SK-N-SH (cell line): ENCODE data around the gene CASKIN1. TPM values are rescaled to one million over a fixed set of nuclear protein-coding genes. Genes with fewer than 3 reads are reported as not detected.

Source experiments
- CTCF ChIA-PET: fragments of 300-600, 350-600 bp; formaldehyde crosslinking; extraction: SDS; loops from one replicate; lab custom pipeline; 2021; lab: Yijun Ruan, JAX
- POLR2A ChIA-PET: fragments of 350-600 bp; sonication (Branson Sonifier 250); formaldehyde crosslinking; extraction: SDS; loops from one replicate; lab custom pipeline; 2020; ENCODE audit warnings: antibody characterized with exemption, inconsistent platforms; lab: Yijun Ruan, JAX
- DNase-seq: peaks from one replicate; pipeline ENCODE4 v3.0.0; 2012
- H2AFZ ChIP-seq: fragments of 200-600 bp; sonication (generic); 2 replicates; pipeline ENCODE4 v1.8.1; 2016; ENCODE audit warnings: antibody characterized with exemption, mild to moderate bottlenecking, low read depth
- H3F3A ChIP-seq: fragments of 200-600 bp; sonication (generic); replicated peaks from 2 replicates; pipeline ENCODE3; 2016; ENCODE audit warnings: antibody characterized with exemption, mild to moderate bottlenecking; ENCODE audit not compliant: insufficient read depth
- H3K27ac ChIP-seq, 2 experiments: fragments of 200-500 bp in 1 of 2; fragments of 200-600 bp in 1 of 2; sonication (Bioruptor generic) in 1 of 2; sonication (generic), shearing (Covaris generic) in 1 of 2; 2 replicates each; pipeline versions ENCODE4 v1.5.1 to v1.6.1; 2014 to 2016; ENCODE audit warnings: low read depth in 2 of 2, inconsistent platforms in 1 of 2, low read length in 1 of 2, mild to moderate bottlenecking in 1 of 2, mixed read lengths in 1 of 2
- H3K27me3 ChIP-seq: fragments of 200-600 bp; sonication (generic), shearing (Covaris generic); 2 replicates; pipeline ENCODE4 v1.6.1; 2016; ENCODE audit warnings: mixed run types; ENCODE audit not compliant: insufficient read depth
- H3K36me3 ChIP-seq, 2 experiments: fragments of 200-500 bp in 1 of 2; fragments of 200-600 bp in 1 of 2; sonication (Bioruptor generic) in 1 of 2; sonication (generic) in 1 of 2; replicated peaks in 1 of 2; 2 replicates each; pipeline versions ENCODE3 to v1.5.1; 2014 to 2016; ENCODE audit warnings: low read length in 1 of 2, mild to moderate bottlenecking in 1 of 2; ENCODE audit not compliant: insufficient read depth in 2 of 2, control insufficient read depth in 1 of 2
- H3K4me1 ChIP-seq, 2 experiments: fragments of 200-500 bp in 1 of 2; fragments of 200-600 bp in 1 of 2; sonication (Bioruptor generic) in 1 of 2; sonication (generic), shearing (Covaris generic) in 1 of 2; 2 replicates each; pipeline versions ENCODE4 v1.5.1 to v1.6.1; 2014 to 2016; ENCODE audit warnings: low read depth in 1 of 2, low read length in 1 of 2, mixed run types in 1 of 2; ENCODE audit not compliant: insufficient read depth in 2 of 2, control insufficient read depth in 1 of 2
- H3K4me2 ChIP-seq: fragments of 200-600 bp; sonication (generic), shearing (Covaris generic); 2 replicates; pipeline ENCODE4 v1.6.1; 2017; ENCODE audit warnings: mixed run types
- H3K4me3 ChIP-seq, 2 experiments: fragments of 200-500 bp in 1 of 2; fragments of 200-600 bp in 1 of 2; sonication (Bioruptor generic) in 1 of 2; sonication (generic), shearing (Covaris generic) in 1 of 2; 2 replicates each; pipeline versions ENCODE4 v1.5.1 to v1.8.1; 2014 to 2016; ENCODE audit warnings: low read depth in 2 of 2, inconsistent platforms in 1 of 2, low read length in 1 of 2, mild to moderate bottlenecking in 1 of 2, mixed read lengths in 1 of 2, moderate library complexity in 1 of 2
- H3K79me2 ChIP-seq: fragments of 200-600 bp; sonication (generic); 2 replicates; pipeline ENCODE4 v1.8.1; 2017; ENCODE audit warnings: mild to moderate bottlenecking; ENCODE audit not compliant: insufficient read depth
- H3K9ac ChIP-seq: fragments of 200-600 bp; sonication (generic); 2 replicates; pipeline ENCODE4 v1.6.1; 2017; ENCODE audit warnings: mixed run types
- H3K9me2 ChIP-seq: fragments of 200-600 bp; sonication (generic); 2 replicates; pipeline ENCODE4 v1.6.1; 2017; ENCODE audit warnings: mixed run types
- H3K9me3 ChIP-seq: fragments of 200-600 bp; sonication (generic); 2 replicates; pipeline ENCODE4 v1.6.1; 2017; ENCODE audit warnings: mixed run types, mild to moderate bottlenecking, moderate library complexity
- H4K20me1 ChIP-seq: fragments of 200-600 bp; sonication (generic); 2 replicates; pipeline ENCODE4 v1.6.1; 2017; ENCODE audit warnings: mild to moderate bottlenecking, mixed run types; ENCODE audit not compliant: insufficient read depth
- ELF1 ChIP-seq: IDR thresholded peaks from 2 replicates; pipeline ENCODE4 v1.4.0; 2012
- EZH2phosphoT487 ChIP-seq: fragments of 200-600 bp; sonication (generic); IDR thresholded peaks from 2 replicates; pipeline ENCODE4 v1.6.1; 2017; ENCODE audit warnings: low read depth, mixed run types, mild to moderate bottlenecking, antibody characterized with exemption, moderate library complexity, borderline replicate concordance
- GATA2 ChIP-seq: sonication (generic); formaldehyde crosslinking; IDR thresholded peaks from 2 replicates; pipeline ENCODE4 v1.5.0; 2020; ENCODE audit warnings: mild to moderate bottlenecking, missing genetic modification reagents
- MXI1 ChIP-seq: IDR thresholded peaks from 2 replicates; pipeline ENCODE4 v1.6.1; 2012; ENCODE audit warnings: mild to moderate bottlenecking, low read depth, low read length, improper control_type of control experiment
- NRF1 ChIP-seq: IDR thresholded peaks from 2 replicates; pipeline ENCODE4 v1.6.1; 2012; ENCODE audit warnings: low read depth, mild to moderate bottlenecking, low read length
- RAD21 ChIP-seq: IDR thresholded peaks from 2 replicates; pipeline ENCODE4 v1.6.1; 2012; ENCODE audit warnings: mild to moderate bottlenecking, low read length
- RCOR1 ChIP-seq: fragments of 150-350 bp; IDR thresholded peaks from 2 replicates; pipeline ENCODE4 v1.6.1; 2017; ENCODE audit warnings: antibody characterized with exemption, low read length
- SMC3 ChIP-seq: IDR thresholded peaks from 2 replicates; pipeline ENCODE4 v1.6.1; 2012; ENCODE audit warnings: low read depth, low read length, improper control_type of control experiment
- WGBS: methylation state at CpG from one replicate; pipeline ENCODE4 v1.1.6; 2017; ENCODE audit warnings: low lambda C conversion rate; 5-methylcytosine and 5-hydroxymethylcytosine counted together
- polyA plus RNA-seq, 3 experiments: library from polyadenylated mRNA; depleted of rRNA; stranded (reverse); fragments of >200 nt; gene quantifications; 2 replicates each; pipeline ENCODE4 v1.2.3, GENCODE V29; 2012
- TF ChIP-seq, protein P1 (sequence below): fragments of 150-350 bp; IDR thresholded peaks from 2 replicates; pipeline ENCODE4 v1.6.1; 2016; ENCODE audit warnings: mild to moderate bottlenecking, low read depth, low read length
- TF ChIP-seq, protein P2 (sequence below): IDR thresholded peaks from 2 replicates; pipeline ENCODE4 v1.4.0; 2012; ENCODE audit warnings: low read depth, borderline replicate concordance
- TF ChIP-seq, protein P3 (sequence below): fragments of 150-350 bp; IDR thresholded peaks from 2 replicates; pipeline ENCODE4 v1.6.1; 2017; ENCODE audit warnings: antibody characterized with exemption, low read length, low read depth, borderline replicate concordance
- TF ChIP-seq, protein P4 (sequence below): IDR thresholded peaks from 2 replicates; pipeline ENCODE4 v1.4.0; 2012; ENCODE audit warnings: low read depth
- TF ChIP-seq, protein P5 (sequence below): IDR thresholded peaks from 2 replicates; pipeline ENCODE4 v1.4.0; 2012; ENCODE audit warnings: low read depth, borderline replicate concordance

Gene CASKIN1
- polyA plus RNA-seq, 1 of the 3 experiments (the other 2 are of a cell fraction): 1.7 TPM

DNA sequence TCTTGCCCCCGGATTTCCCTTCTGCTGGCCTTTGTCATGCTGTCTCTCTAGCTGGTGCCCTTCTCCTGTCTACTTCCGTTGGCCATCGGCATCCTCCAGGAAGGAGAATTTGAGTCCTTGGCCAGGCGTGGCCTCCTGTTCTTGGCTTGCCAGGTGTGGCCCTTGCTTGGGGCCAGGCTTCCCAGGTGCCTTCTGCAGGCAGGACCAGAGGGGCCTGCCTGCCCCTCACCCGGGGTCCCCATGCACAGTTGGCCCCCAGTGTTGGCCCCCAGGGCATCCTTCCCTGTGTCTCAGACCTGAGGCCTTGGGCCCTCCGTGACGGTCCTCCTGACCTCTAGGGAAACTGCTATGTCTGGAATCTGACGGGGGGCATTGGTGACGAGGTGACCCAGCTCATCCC lies 11.5 kb upstream of the CASKIN1 start:
- Histone ChIP-seq H3K79me2 (peaks cover 25% of the 10 kb centered on the region), H3K27me3 (no peaks in the 10 kb centered on the region), H3F3A (peaks cover 9% of the 10 kb centered on the region), H4K20me1 (peaks cover 5% of the 10 kb centered on the region; the same call in 1 of the 2 replicates), H3K4me1 (peaks cover 6 to 31% of the 10 kb centered on the region in 2 experiments; a peak in 3 of 4 replicates), H3K9ac (no peak overlapping the region), H2AFZ (no peak overlapping the region), H3K27ac (no peak overlapping the region), H3K36me3 (peaks cover 0 to 36% of the 10 kb centered on the region in 2 experiments), H3K4me2 (no peak overlapping the region), H3K4me3 (no peak overlapping the region), H3K9me3 (no peaks in the 10 kb centered on the region), H3K9me2 (no peaks in the 10 kb centered on the region)
- WGBS: 96% methylated on average over 6 of the region's 9 CpGs
- POLR2A ChIA-PET: no interaction called here
- DNase-seq: no peak
- CTCF ChIA-PET: no interaction called here
- TF ChIP-seq SMC3 (no peak), GATA2 (CRISPR knock-in tag) (no peak), RAD21 (no peak), EZH2phosphoT487 (no peak), RCOR1 (no peak), NRF1 (no peak), ELF1 (no peak), MXI1 (no peak)
- TF ChIP-seq, protein P1, sequence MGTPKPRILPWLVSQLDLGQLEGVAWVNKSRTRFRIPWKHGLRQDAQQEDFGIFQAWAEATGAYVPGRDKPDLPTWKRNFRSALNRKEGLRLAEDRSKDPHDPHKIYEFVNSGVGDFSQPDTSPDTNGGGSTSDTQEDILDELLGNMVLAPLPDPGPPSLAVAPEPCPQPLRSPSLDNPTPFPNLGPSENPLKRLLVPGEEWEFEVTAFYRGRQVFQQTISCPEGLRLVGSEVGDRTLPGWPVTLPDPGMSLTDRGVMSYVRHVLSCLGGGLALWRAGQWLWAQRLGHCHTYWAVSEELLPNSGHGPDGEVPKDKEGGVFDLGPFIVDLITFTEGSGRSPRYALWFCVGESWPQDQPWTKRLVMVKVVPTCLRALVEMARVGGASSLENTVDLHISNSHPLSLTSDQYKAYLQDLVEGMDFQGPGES: no peak
- TF ChIP-seq, protein P2, sequence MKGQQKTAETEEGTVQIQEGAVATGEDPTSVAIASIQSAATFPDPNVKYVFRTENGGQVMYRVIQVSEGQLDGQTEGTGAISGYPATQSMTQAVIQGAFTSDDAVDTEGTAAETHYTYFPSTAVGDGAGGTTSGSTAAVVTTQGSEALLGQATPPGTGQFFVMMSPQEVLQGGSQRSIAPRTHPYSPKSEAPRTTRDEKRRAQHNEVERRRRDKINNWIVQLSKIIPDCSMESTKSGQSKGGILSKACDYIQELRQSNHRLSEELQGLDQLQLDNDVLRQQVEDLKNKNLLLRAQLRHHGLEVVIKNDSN: no peak
- TF ChIP-seq, protein P3, sequence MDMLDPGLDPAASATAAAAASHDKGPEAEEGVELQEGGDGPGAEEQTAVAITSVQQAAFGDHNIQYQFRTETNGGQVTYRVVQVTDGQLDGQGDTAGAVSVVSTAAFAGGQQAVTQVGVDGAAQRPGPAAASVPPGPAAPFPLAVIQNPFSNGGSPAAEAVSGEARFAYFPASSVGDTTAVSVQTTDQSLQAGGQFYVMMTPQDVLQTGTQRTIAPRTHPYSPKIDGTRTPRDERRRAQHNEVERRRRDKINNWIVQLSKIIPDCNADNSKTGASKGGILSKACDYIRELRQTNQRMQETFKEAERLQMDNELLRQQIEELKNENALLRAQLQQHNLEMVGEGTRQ: no peak
- TF ChIP-seq, protein P4, sequence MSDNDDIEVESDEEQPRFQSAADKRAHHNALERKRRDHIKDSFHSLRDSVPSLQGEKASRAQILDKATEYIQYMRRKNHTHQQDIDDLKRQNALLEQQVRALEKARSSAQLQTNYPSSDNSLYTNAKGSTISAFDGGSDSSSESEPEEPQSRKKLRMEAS: no peak
- TF ChIP-seq, protein P5, sequence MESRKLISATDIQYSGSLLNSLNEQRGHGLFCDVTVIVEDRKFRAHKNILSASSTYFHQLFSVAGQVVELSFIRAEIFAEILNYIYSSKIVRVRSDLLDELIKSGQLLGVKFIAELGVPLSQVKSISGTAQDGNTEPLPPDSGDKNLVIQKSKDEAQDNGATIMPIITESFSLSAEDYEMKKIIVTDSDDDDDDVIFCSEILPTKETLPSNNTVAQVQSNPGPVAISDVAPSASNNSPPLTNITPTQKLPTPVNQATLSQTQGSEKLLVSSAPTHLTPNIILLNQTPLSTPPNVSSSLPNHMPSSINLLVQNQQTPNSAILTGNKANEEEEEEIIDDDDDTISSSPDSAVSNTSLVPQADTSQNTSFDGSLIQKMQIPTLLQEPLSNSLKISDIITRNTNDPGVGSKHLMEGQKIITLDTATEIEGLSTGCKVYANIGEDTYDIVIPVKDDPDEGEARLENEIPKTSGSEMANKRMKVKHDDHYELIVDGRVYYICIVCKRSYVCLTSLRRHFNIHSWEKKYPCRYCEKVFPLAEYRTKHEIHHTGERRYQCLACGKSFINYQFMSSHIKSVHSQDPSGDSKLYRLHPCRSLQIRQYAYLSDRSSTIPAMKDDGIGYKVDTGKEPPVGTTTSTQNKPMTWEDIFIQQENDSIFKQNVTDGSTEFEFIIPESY: no peak
